ENCODE results near the gene GRB7.

GRCh38 chr17:39705786-39706348, 31.9 kb upstream of the GRB7 start:
- TF ChIP-seq, protein P1, sequence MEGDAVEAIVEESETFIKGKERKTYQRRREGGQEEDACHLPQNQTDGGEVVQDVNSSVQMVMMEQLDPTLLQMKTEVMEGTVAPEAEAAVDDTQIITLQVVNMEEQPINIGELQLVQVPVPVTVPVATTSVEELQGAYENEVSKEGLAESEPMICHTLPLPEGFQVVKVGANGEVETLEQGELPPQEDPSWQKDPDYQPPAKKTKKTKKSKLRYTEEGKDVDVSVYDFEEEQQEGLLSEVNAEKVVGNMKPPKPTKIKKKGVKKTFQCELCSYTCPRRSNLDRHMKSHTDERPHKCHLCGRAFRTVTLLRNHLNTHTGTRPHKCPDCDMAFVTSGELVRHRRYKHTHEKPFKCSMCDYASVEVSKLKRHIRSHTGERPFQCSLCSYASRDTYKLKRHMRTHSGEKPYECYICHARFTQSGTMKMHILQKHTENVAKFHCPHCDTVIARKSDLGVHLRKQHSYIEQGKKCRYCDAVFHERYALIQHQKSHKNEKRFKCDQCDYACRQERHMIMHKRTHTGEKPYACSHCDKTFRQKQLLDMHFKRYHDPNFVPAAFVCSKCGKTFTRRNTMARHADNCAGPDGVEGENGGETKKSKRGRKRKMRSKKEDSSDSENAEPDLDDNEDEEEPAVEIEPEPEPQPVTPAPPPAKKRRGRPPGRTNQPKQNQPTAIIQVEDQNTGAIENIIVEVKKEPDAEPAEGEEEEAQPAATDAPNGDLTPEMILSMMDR (IDR thresholded peaks at IDR 0.05) = no peak
- TF ChIP-seq EZH2 (IDR thresholded peaks at IDR 0.05; ENCODE audit: borderline replicate concordance, insufficient read depth, low read depth, low read length, poor library complexity, severe bottlenecking) = no peak

Data from B cell (primary cell).